H1 (cell line): ENCODE data around the gene CEP85. TPM values are rescaled to one million over a fixed set of nuclear protein-coding genes. Genes with fewer than 3 reads are reported as not detected.

Source experiments
- CBX8 ChIP-seq: fragments of 300-800, 300-1000 bp; sonication (generic); IDR thresholded peaks from 2 replicates; pipeline ENCODE4 v1.7.1; 2016; ENCODE audit warnings: low read depth, low read length, borderline replicate concordance
- CREB1 ChIP-seq: IDR thresholded peaks from 2 replicates; pipeline ENCODE4 v1.6.1; 2012; ENCODE audit warnings: inconsistent platforms
- CTBP2 ChIP-seq: IDR thresholded peaks from 2 replicates; pipeline ENCODE4 v1.7.0; 2011; ENCODE audit warnings: borderline replicate concordance, mild to moderate bottlenecking, moderate library complexity, mixed read lengths, low read length; ENCODE audit not compliant: insufficient read depth, insufficient read length
- GABPA ChIP-seq: IDR thresholded peaks from 2 replicates; pipeline ENCODE4 v1.6.1; 2011; ENCODE audit warnings: mild to moderate bottlenecking, low read length, moderate library complexity, borderline replicate concordance; ENCODE audit not compliant: insufficient read depth
- HDAC2 ChIP-seq, 2 experiments: fragments of 300-600 bp in 1 of 2; sonication (generic) in 1 of 2; IDR thresholded peaks; 2 replicates each; pipeline ENCODE4 v1.6.1; 2011 to 2012; ENCODE audit warnings: low read depth in 2 of 2, low read length in 2 of 2, mild to moderate bottlenecking in 2 of 2, moderate library complexity in 2 of 2, borderline replicate concordance in 1 of 2, inconsistent platforms in 1 of 2
- NANOG ChIP-seq: IDR thresholded peaks from 2 replicates; pipeline ENCODE4 v1.6.1; 2011; ENCODE audit warnings: low read length, low read depth, mild to moderate bottlenecking, inconsistent platforms; ENCODE audit not compliant: insufficient read depth, poor library complexity, severe bottlenecking
- PHF8 ChIP-seq: fragments of 200-600 bp; sonication (generic); conservative IDR thresholded peaks from 2 replicates; pipeline ENCODE4 v1.7.1; 2012; ENCODE audit warnings: low read depth, mild to moderate bottlenecking, inconsistent platforms, low read length, moderate library complexity
- SAP30 ChIP-seq: fragments of 300-600 bp; sonication (generic); IDR thresholded peaks from 2 replicates; pipeline ENCODE4 v1.7.1; 2012; ENCODE audit warnings: low read length, moderate library complexity, mild to moderate bottlenecking, inconsistent platforms; ENCODE audit not compliant: insufficient read depth, insufficient replicate concordance
- SIX5 ChIP-seq: IDR thresholded peaks from 2 replicates; pipeline ENCODE4 v1.6.1; 2011; ENCODE audit warnings: mild to moderate bottlenecking, low read depth, low read length
- SP2 ChIP-seq: IDR thresholded peaks from 2 replicates; pipeline ENCODE4 v1.6.1; 2012; ENCODE audit warnings: mild to moderate bottlenecking, low read length, inconsistent platforms
- polyA plus RNA-seq, 7 experiments: library from polyadenylated mRNA; depleted of rRNA in 3 of 7; stranded (reverse) in 5 of 7; unstranded in 2 of 7; fragments of >200 nt in 5 of 7; fragments of 200-250 nt in 2 of 7; gene quantifications; 1 replicate in 5 of 7; 2 replicates in 1 of 7; 4 replicates in 1 of 7; pipeline versions ENCODE4 v1.2.1 to v1.2.3, GENCODE V29; 2011 to 2013; ENCODE audit warnings: missing spikeins in 2 of 7, mixed read lengths in 2 of 7
- total RNA-seq: library from RNA; stranded (reverse); fragmentation: NEBNext Ultra II Directional; extraction: Animal tissue kit (Norgen Biotek cat#: 25700); gene quantifications from 2 replicates; pipeline ENCODE4 v1.2.1, GENCODE V29; 2021
- TF ChIP-seq, protein P1 (sequence below): fragments of 300-600 bp; sonication (generic); IDR thresholded peaks from 2 replicates; pipeline ENCODE4 v1.7.1; 2012; ENCODE audit warnings: low read length, moderate library complexity, mild to moderate bottlenecking, inconsistent platforms; ENCODE audit not compliant: insufficient replicate concordance

The CEP85 gene
- total and polyA plus RNA-seq, 2 of the 8 experiments (the other 6 are each of a cell fraction or from before 2014, with no cell fraction given), result 40.4 to 43.7 TPM

DNA sequence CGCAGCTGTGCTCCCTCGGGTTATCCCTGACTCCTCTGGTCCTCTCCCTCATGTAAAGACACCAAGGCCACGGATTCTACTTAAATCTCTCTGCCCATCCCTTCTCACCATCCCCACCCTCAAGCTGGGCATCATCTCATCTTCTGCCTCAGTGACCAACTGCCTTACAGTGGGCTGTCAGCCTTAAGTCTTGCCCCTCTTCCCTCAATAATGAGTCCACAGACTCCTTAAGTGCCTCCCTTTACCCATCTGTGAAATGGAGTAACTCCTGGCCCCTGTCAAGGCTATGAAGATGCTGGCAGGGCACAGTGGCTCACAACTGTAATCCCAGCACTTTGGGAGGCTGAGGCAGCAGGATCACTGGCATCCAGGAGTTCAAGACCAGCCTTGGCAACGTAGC lies 57.9 kb downstream of the CEP85 start (continued):
- TF ChIP-seq, protein P1, sequence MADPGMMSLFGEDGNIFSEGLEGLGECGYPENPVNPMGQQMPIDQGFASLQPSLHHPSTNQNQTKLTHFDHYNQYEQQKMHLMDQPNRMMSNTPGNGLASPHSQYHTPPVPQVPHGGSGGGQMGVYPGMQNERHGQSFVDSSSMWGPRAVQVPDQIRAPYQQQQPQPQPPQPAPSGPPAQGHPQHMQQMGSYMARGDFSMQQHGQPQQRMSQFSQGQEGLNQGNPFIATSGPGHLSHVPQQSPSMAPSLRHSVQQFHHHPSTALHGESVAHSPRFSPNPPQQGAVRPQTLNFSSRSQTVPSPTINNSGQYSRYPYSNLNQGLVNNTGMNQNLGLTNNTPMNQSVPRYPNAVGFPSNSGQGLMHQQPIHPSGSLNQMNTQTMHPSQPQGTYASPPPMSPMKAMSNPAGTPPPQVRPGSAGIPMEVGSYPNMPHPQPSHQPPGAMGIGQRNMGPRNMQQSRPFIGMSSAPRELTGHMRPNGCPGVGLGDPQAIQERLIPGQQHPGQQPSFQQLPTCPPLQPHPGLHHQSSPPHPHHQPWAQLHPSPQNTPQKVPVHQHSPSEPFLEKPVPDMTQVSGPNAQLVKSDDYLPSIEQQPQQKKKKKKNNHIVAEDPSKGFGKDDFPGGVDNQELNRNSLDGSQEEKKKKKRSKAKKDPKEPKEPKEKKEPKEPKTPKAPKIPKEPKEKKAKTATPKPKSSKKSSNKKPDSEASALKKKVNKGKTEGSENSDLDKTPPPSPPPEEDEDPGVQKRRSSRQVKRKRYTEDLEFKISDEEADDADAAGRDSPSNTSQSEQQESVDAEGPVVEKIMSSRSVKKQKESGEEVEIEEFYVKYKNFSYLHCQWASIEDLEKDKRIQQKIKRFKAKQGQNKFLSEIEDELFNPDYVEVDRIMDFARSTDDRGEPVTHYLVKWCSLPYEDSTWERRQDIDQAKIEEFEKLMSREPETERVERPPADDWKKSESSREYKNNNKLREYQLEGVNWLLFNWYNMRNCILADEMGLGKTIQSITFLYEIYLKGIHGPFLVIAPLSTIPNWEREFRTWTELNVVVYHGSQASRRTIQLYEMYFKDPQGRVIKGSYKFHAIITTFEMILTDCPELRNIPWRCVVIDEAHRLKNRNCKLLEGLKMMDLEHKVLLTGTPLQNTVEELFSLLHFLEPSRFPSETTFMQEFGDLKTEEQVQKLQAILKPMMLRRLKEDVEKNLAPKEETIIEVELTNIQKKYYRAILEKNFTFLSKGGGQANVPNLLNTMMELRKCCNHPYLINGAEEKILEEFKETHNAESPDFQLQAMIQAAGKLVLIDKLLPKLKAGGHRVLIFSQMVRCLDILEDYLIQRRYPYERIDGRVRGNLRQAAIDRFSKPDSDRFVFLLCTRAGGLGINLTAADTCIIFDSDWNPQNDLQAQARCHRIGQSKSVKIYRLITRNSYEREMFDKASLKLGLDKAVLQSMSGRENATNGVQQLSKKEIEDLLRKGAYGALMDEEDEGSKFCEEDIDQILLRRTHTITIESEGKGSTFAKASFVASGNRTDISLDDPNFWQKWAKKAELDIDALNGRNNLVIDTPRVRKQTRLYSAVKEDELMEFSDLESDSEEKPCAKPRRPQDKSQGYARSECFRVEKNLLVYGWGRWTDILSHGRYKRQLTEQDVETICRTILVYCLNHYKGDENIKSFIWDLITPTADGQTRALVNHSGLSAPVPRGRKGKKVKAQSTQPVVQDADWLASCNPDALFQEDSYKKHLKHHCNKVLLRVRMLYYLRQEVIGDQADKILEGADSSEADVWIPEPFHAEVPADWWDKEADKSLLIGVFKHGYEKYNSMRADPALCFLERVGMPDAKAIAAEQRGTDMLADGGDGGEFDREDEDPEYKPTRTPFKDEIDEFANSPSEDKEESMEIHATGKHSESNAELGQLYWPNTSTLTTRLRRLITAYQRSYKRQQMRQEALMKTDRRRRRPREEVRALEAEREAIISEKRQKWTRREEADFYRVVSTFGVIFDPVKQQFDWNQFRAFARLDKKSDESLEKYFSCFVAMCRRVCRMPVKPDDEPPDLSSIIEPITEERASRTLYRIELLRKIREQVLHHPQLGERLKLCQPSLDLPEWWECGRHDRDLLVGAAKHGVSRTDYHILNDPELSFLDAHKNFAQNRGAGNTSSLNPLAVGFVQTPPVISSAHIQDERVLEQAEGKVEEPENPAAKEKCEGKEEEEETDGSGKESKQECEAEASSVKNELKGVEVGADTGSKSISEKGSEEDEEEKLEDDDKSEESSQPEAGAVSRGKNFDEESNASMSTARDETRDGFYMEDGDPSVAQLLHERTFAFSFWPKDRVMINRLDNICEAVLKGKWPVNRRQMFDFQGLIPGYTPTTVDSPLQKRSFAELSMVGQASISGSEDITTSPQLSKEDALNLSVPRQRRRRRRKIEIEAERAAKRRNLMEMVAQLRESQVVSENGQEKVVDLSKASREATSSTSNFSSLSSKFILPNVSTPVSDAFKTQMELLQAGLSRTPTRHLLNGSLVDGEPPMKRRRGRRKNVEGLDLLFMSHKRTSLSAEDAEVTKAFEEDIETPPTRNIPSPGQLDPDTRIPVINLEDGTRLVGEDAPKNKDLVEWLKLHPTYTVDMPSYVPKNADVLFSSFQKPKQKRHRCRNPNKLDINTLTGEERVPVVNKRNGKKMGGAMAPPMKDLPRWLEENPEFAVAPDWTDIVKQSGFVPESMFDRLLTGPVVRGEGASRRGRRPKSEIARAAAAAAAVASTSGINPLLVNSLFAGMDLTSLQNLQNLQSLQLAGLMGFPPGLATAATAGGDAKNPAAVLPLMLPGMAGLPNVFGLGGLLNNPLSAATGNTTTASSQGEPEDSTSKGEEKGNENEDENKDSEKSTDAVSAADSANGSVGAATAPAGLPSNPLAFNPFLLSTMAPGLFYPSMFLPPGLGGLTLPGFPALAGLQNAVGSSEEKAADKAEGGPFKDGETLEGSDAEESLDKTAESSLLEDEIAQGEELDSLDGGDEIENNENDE, result no peak
- TF ChIP-seq SAP30 (no peak), CBX8 (no peak), CREB1 (no peak), SP2 (no peak), HDAC2 (IDR thresholded peaks at IDR 0.05; ENCODE audit: borderline replicate concordance in 1 of 2, low read depth in 2 of 2, low read length in 2 of 2) (no peak), PHF8 (no peak), NANOG (no peak), CTBP2 (no peak), GABPA (no peak), SIX5 (no peak)
